HepG2 (cell line): Measurements from ENCODE around the gene MRPL37. TPM values are rescaled to one million over a fixed set of nuclear protein-coding genes. Genes with fewer than 3 reads are reported as not detected.

ENCODE experiments used
- HOXA9 ChIP-seq: sonication (generic); formaldehyde crosslinking; IDR thresholded peaks from 2 replicates; pipeline ENCODE4 v1.8.1; 2022; ENCODE audit warnings: missing genetic modification reagents, mild to moderate bottlenecking, moderate library complexity, borderline replicate concordance
- MIXL1 ChIP-seq: IDR thresholded peaks from 2 replicates; pipeline ENCODE4 v1.6.1; 2016
- NCOA2 ChIP-seq: sonication (generic); formaldehyde crosslinking; IDR thresholded peaks from 2 replicates; pipeline ENCODE4 v1.8.0; 2022; ENCODE audit warnings: inconsistent platforms
- NCOA5 ChIP-seq: sonication (generic); formaldehyde crosslinking; IDR thresholded peaks from 2 replicates; pipeline ENCODE4 v1.4.0; 2020; ENCODE audit warnings: missing genetic modification reagents
- NFKBIZ ChIP-seq: IDR thresholded peaks from 2 replicates; pipeline ENCODE4 v1.6.1; 2018; ENCODE audit warnings: missing genetic modification reagents, missing compliant biosample characterization
- PHF8 ChIP-seq: sonication (generic); formaldehyde crosslinking; IDR thresholded peaks from 2 replicates; pipeline ENCODE4 v1.5.0; 2020; ENCODE audit warnings: missing genetic modification reagents
- PITX1 ChIP-seq: sonication (generic); formaldehyde crosslinking; IDR thresholded peaks from 2 replicates; pipeline ENCODE4 v1.5.1; 2020; ENCODE audit warnings: mild to moderate bottlenecking, missing genetic modification reagents
- PPARG ChIP-seq: conservative IDR thresholded peaks from 2 replicates; pipeline ENCODE4 v1.6.1; 2016; ENCODE audit warnings: missing biosample characterization, missing genetic modification reagents
- SATB2 ChIP-seq: sonication (generic); formaldehyde crosslinking; IDR thresholded peaks from 2 replicates; pipeline ENCODE4 v1.5.0; 2020; ENCODE audit warnings: missing genetic modification reagents
- SETDB1 ChIP-seq: sonication (generic); formaldehyde crosslinking; IDR thresholded peaks from 2 replicates; pipeline ENCODE4 v1.5.1; 2020; ENCODE audit warnings: missing genetic modification reagents, mild to moderate bottlenecking, borderline replicate concordance
- TGIF2 ChIP-seq: IDR thresholded peaks from 2 replicates; pipeline ENCODE4 v1.6.1; 2016; ENCODE audit warnings: control low read depth, missing compliant biosample characterization
- ZFP90 ChIP-seq: sonication (generic); formaldehyde crosslinking; IDR thresholded peaks from 2 replicates; pipeline ENCODE4 v1.8.0; 2022; ENCODE audit warnings: missing genetic modification reagents, mild to moderate bottlenecking, inconsistent platforms, borderline replicate concordance
- ZNF33B ChIP-seq: sonication (generic); formaldehyde crosslinking; IDR thresholded peaks from 2 replicates; pipeline ENCODE4 v1.5.1; 2020; ENCODE audit warnings: mild to moderate bottlenecking, missing genetic modification reagents
- ZNF572 ChIP-seq: sonication (generic); formaldehyde crosslinking; IDR thresholded peaks from 2 replicates; pipeline ENCODE4 v1.5.1; 2020; ENCODE audit warnings: mild to moderate bottlenecking, missing genetic modification reagents
- ZNF614 ChIP-seq: IDR thresholded peaks from 2 replicates; pipeline ENCODE4 v1.6.1; 2018; ENCODE audit warnings: missing biosample characterization, missing genetic modification reagents, inconsistent platforms, borderline replicate concordance
- polyA plus RNA-seq, 8 experiments: library from polyadenylated mRNA; depleted of rRNA in 3 of 8; stranded (reverse) in 7 of 8; unstranded in 1 of 8; fragments of >200 nt; fragmentation: Illumina TruSeq in 4 of 8; extraction: Trizol in 4 of 8; gene quantifications; 2 replicates each; pipeline versions ENCODE4 v1.2.1 to v1.2.3, GENCODE V29; 2011 to 2016; ENCODE audit warnings: low read depth in 4 of 8, missing spikeins in 1 of 8, mixed read lengths in 1 of 8; ENCODE audit not compliant: insufficient read depth in 1 of 8
- total RNA-seq, 5 experiments: library from RNA; depleted of rRNA; stranded (reverse); fragments of >200 nt; fragmentation: Illumina TruSeq; extraction: Trizol; gene quantifications; 2 replicates each; pipeline ENCODE4 v1.2.3, GENCODE V29; 2016; ENCODE audit warnings: low read depth in 1 of 5
- TF ChIP-seq, protein P1 (sequence below): IDR thresholded peaks from 2 replicates; pipeline ENCODE4 v1.6.1; 2018; ENCODE audit warnings: missing genetic modification reagents, mild to moderate bottlenecking, missing compliant biosample characterization
- TF ChIP-seq, protein P2 (sequence below): IDR thresholded peaks from 2 replicates; pipeline ENCODE4 v1.6.1; 2016
- TF ChIP-seq, protein P3 (sequence below): sonication (generic); formaldehyde crosslinking; IDR thresholded peaks from 2 replicates; pipeline ENCODE4 v1.9.0; 2022; ENCODE audit warnings: low read depth, missing genetic modification reagents
- TF ChIP-seq, protein P4 (sequence below): sonication (generic); formaldehyde crosslinking; IDR thresholded peaks from 2 replicates; pipeline ENCODE4 v1.5.0; 2020; ENCODE audit warnings: missing genetic modification reagents
- TF ChIP-seq, protein P5 (sequence below): IDR thresholded peaks from 2 replicates; pipeline ENCODE4 v1.6.1; 2012; ENCODE audit warnings: inconsistent platforms
- TF ChIP-seq, protein P6 (sequence below): sonication (generic); formaldehyde crosslinking; IDR thresholded peaks from 2 replicates; pipeline ENCODE4 v1.8.0; 2023; ENCODE audit warnings: mild to moderate bottlenecking, missing genetic modification reagents
- TF ChIP-seq, protein P7 (sequence below): IDR thresholded peaks from 2 replicates; pipeline ENCODE4 v1.6.1; 2016; ENCODE audit warnings: low read depth, control low read depth

MRPL37 gene
- total and polyA plus RNA-seq, 2 of the 13 experiments (the other 11 are each of a cell fraction or from before 2014, with no cell fraction given): 31.7 to 127 TPM

DNA sequence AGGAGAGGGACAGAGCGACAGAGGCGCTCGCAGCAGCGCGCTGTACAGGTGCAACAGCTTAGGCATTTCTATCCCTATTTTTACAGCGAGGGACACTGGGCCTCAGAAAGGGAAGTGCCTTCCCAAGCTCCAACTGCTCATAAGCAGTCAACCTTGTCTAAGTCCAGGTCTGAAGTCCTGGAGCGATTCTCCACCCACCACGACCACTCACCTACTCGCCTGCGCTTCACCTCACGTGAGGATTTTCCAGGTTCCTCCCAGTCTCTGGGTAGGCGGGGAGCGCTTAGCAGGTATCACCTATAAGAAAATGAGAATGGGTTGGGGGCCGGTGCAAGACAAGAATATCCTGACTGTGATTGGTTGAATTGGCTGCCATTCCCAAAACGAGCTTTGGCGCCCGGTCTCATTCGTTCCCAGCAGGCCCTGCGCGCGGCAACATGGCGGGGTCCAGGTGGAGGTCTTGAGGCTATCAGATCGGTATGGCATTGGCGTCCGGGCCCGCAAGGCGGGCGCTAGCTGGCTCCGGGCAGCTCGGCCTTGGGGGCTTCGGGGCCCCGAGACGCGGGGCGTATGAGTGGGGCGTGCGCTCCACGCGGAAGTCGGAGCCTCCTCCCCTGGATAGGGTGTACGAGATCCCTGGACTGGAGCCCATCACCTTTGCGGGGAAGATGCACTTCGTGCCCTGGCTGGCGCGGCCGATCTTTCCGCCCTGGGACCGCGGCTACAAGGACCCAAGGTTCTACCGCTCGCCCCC, at the start of gene MRPL37, which contains the start of gene CYB5RL (continued):
- TF ChIP-seq, protein P1, sequence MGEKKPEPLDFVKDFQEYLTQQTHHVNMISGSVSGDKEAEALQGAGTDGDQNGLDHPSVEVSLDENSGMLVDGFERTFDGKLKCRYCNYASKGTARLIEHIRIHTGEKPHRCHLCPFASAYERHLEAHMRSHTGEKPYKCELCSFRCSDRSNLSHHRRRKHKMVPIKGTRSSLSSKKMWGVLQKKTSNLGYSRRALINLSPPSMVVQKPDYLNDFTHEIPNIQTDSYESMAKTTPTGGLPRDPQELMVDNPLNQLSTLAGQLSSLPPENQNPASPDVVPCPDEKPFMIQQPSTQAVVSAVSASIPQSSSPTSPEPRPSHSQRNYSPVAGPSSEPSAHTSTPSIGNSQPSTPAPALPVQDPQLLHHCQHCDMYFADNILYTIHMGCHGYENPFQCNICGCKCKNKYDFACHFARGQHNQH (CRISPR knock-in tag): no peak
- TF ChIP-seq, protein P2, sequence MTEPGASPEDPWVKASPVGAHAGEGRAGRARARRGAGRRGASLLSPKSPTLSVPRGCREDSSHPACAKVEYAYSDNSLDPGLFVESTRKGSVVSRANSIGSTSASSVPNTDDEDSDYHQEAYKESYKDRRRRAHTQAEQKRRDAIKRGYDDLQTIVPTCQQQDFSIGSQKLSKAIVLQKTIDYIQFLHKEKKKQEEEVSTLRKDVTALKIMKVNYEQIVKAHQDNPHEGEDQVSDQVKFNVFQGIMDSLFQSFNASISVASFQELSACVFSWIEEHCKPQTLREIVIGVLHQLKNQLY (CRISPR knock-in tag): no peak
- TF ChIP-seq, protein P3, sequence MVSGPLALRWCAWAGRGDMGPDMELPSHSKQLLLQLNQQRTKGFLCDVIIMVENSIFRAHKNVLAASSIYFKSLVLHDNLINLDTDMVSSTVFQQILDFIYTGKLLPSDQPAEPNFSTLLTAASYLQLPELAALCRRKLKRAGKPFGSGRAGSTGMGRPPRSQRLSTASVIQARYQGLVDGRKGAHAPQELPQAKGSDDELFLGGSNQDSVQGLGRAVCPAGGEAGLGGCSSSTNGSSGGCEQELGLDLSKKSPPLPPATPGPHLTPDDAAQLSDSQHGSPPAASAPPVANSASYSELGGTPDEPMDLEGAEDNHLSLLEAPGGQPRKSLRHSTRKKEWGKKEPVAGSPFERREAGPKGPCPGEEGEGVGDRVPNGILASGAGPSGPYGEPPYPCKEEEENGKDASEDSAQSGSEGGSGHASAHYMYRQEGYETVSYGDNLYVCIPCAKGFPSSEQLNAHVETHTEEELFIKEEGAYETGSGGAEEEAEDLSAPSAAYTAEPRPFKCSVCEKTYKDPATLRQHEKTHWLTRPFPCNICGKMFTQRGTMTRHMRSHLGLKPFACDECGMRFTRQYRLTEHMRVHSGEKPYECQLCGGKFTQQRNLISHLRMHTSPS (CRISPR knock-in tag): no peak
- TF ChIP-seq NFKBIZ (CRISPR knock-in tag) (no peak), ZNF614 (CRISPR knock-in tag) (no peak), SATB2 (CRISPR knock-in tag) (0 out of 2 replicates have a peak, but pooled peaks have one; percentile 12), TGIF2 (peak; percentile 58; the same call in 1 of the 2 replicates), PPARG (CRISPR knock-in tag) (peak; percentile 58; the same call in 1 of the 2 replicates), NCOA2 (CRISPR knock-in tag) (no peak), MIXL1 (no peak), ZNF572 (CRISPR knock-in tag) (no peak), ZFP90 (CRISPR knock-in tag) (0 out of 2 replicates have a peak, but pooled peaks have one; percentile 45), NCOA5 (CRISPR knock-in tag) (no peak), SETDB1 (CRISPR knock-in tag) (no peak), PITX1 (CRISPR knock-in tag) (peak; percentile 50; the same call in 1 of the 2 replicates), ZNF33B (CRISPR knock-in tag) (no peak), HOXA9 (no peak), PHF8 (CRISPR knock-in tag) (peak; percentile 96)
- TF ChIP-seq, protein P4, sequence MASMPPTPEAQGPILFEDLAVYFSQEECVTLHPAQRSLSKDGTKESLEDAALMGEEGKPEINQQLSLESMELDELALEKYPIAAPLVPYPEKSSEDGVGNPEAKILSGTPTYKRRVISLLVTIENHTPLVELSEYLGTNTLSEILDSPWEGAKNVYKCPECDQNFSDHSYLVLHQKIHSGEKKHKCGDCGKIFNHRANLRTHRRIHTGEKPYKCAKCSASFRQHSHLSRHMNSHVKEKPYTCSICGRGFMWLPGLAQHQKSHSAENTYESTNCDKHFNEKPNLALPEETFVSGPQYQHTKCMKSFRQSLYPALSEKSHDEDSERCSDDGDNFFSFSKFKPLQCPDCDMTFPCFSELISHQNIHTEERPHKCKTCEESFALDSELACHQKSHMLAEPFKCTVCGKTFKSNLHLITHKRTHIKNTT: no peak
- TF ChIP-seq, protein P5, sequence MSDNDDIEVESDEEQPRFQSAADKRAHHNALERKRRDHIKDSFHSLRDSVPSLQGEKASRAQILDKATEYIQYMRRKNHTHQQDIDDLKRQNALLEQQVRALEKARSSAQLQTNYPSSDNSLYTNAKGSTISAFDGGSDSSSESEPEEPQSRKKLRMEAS: peak; percentile 57; the same call in 1 of the 2 replicates
- TF ChIP-seq, protein P6, sequence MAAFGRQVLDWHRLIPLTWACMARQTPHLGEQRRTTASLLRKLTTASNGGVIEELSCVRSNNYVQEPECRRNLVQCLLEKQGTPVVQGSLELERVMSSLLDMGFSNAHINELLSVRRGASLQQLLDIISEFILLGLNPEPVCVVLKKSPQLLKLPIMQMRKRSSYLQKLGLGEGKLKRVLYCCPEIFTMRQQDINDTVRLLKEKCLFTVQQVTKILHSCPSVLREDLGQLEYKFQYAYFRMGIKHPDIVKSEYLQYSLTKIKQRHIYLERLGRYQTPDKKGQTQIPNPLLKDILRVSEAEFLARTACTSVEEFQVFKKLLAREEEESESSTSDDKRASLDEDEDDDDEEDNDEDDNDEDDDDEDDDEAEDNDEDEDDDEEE (CRISPR knock-in tag): peak; percentile 79; the same call in 1 of the 2 replicates
- TF ChIP-seq, protein P7, sequence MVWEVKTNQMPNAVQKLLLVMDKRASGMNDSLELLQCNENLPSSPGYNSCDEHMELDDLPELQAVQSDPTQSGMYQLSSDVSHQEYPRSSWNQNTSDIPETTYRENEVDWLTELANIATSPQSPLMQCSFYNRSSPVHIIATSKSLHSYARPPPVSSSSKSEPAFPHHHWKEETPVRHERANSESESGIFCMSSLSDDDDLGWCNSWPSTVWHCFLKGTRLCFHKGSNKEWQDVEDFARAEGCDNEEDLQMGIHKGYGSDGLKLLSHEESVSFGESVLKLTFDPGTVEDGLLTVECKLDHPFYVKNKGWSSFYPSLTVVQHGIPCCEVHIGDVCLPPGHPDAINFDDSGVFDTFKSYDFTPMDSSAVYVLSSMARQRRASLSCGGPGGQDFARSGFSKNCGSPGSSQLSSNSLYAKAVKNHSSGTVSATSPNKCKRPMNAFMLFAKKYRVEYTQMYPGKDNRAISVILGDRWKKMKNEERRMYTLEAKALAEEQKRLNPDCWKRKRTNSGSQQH (CRISPR knock-in tag): peak; percentile 46; the same call in 1 of the 2 replicates
